ENCODE measurements around the gene RAB13. TPM values are rescaled to one million over a fixed set of nuclear protein-coding genes. Genes with fewer than 3 reads are reported as not detected.
A peak's percentile ranks its signal among the peaks of the same experiment; 100 is the strongest.

Gene RAB13
- total and polyA plus RNA-seq, 2 of the 13 experiments (the other 11 are each of a cell fraction or from before 2014, with no cell fraction given), result 15.9 to 24.7 TPM

- 0 out of 2 replicates have a peak, but pooled peaks have one; percentile 27 for TF ChIP-seq PRMT3 (CRISPR knock-in tag; IDR thresholded peaks at IDR 0.05; ENCODE audit: borderline replicate concordance, low read depth)
- 0 out of 2 replicates have a peak, but pooled peaks have one; percentile 53 for TF ChIP-seq HDAC6 (IDR thresholded peaks at IDR 0.05; ENCODE audit: low read depth, low read length)
- TF ChIP-seq GABPB1 (CRISPR knock-in tag; IDR thresholded peaks at IDR 0.05), result peak; percentile 95
- TF ChIP-seq ZNF142 (CRISPR knock-in tag; IDR thresholded peaks at IDR 0.05), result peak; percentile 80; the same call in 1 of the 2 replicates
- no peak for TF ChIP-seq ZNF770 (CRISPR knock-in tag; IDR thresholded peaks at IDR 0.05)
- peak; percentile 69; the same call in 1 of the 2 replicates for TF ChIP-seq ZMAT3 (CRISPR knock-in tag; conservative IDR thresholded peaks at IDR 0.05)
- peak; percentile 35; the same call in 1 of the 2 replicates for TF ChIP-seq SIX4 (CRISPR knock-in tag; IDR thresholded peaks at IDR 0.05)
- TF ChIP-seq KDM3A (CRISPR knock-in tag; IDR thresholded peaks at IDR 0.05; ENCODE audit: low read depth), result peak; percentile 68; the same call in 1 of the 2 replicates
- peak; percentile 58 for TF ChIP-seq PITX1 (CRISPR knock-in tag; IDR thresholded peaks at IDR 0.05)
- peak; percentile 92 for TF ChIP-seq TCF7L2 (IDR thresholded peaks at IDR 0.05; ENCODE audit: low read depth, low read length)
- TF ChIP-seq SIX1 (CRISPR knock-in tag; IDR thresholded peaks at IDR 0.05; ENCODE audit: borderline replicate concordance), result 0 out of 2 replicates have a peak, but pooled peaks have one; percentile 61
- TF ChIP-seq SAP130 (CRISPR knock-in tag; IDR thresholded peaks at IDR 0.05; ENCODE audit: low read depth), result peak; percentile 97
- TF ChIP-seq ZBTB10 (CRISPR knock-in tag; IDR thresholded peaks at IDR 0.05; ENCODE audit: borderline replicate concordance), result no peak
- no peak for TF ChIP-seq ZNF672 (CRISPR knock-in tag; IDR thresholded peaks at IDR 0.05)
- peak; percentile 14; the same call in 1 of the 2 replicates for TF ChIP-seq RFX3 (CRISPR knock-in tag; IDR thresholded peaks at IDR 0.05)
- no peak; the same call in none of the 2 replicates for TF ChIP-seq ZNF639 (CRISPR knock-in tag; conservative IDR thresholded peaks at IDR 0.05)
- TF ChIP-seq CEBPG (CRISPR knock-in tag; IDR thresholded peaks at IDR 0.05), result peak; percentile 84
- no peak for TF ChIP-seq MLLT10 (CRISPR knock-in tag; IDR thresholded peaks at IDR 0.05)
Measured at GRCh38 chr1:153990468-153991150, 4.5 kb upstream of the RAB13 start, which contains the start of gene RPS27 (continued).
